PFSK-1 (cell line): ENCODE results near the gene CAPG.

Source experiments
- FOXP2 ChIP-seq: optimal IDR thresholded peaks from 2 replicates; pipeline ENCODE3; 2011; ENCODE audit warnings: borderline replicate concordance, control low read depth, inconsistent platforms; ENCODE audit not compliant: insufficient read depth; ENCODE audit errors: extremely low read length, extremely low read depth
- POLR2AphosphoS5 ChIP-seq: IDR thresholded peaks from 2 replicates; pipeline ENCODE4 v1.6.1; 2012; ENCODE audit warnings: low read depth, mild to moderate bottlenecking, control low read depth, low read length, moderate library complexity
- SIN3A ChIP-seq: IDR thresholded peaks from 2 replicates; pipeline ENCODE4 v1.6.1; 2012; ENCODE audit warnings: mild to moderate bottlenecking, low read length, moderate library complexity, borderline replicate concordance; ENCODE audit not compliant: insufficient read depth
- TAF1 ChIP-seq: IDR thresholded peaks from 2 replicates; pipeline ENCODE4 v1.6.1; 2012; ENCODE audit warnings: low read length, control low read depth, borderline replicate concordance; ENCODE audit not compliant: insufficient read depth
- TF ChIP-seq, protein P1 (sequence below), 2 experiments: IDR thresholded peaks; 2 replicates each; pipeline versions ENCODE4 v1.6.1 to v1.8.0; 2011 to 2012; ENCODE audit warnings: low read depth in 2 of 2, low read length in 2 of 2, control low read depth in 1 of 2, inconsistent platforms in 1 of 2, mild to moderate bottlenecking in 1 of 2, moderate library complexity in 1 of 2; ENCODE audit not compliant: insufficient read depth in 1 of 2

Gene CAPG

DNA sequence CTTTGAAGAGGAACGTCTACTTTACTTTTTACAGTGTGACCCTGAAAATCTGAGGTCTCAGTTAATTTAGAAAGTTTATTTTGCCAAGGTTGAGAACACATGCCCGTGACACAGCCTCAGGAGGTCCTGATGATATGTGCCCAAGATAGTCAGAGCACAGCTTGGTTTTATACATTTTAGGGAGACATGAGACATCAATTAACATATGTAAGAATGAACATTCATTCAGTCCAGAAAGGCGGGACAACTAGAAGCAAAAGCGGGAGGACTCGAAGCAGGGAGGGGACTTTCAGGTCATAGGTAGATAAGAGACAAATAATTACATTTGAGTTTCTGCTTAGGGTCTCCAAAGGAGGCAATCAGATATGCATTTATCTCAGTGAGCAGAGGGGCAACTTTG is 31.9 kb downstream of the CAPG start:
- TF ChIP-seq TAF1 (no peak), FOXP2 (no peak), POLR2AphosphoS5 (no peak), SIN3A (no peak)
- TF ChIP-seq, protein P1, sequence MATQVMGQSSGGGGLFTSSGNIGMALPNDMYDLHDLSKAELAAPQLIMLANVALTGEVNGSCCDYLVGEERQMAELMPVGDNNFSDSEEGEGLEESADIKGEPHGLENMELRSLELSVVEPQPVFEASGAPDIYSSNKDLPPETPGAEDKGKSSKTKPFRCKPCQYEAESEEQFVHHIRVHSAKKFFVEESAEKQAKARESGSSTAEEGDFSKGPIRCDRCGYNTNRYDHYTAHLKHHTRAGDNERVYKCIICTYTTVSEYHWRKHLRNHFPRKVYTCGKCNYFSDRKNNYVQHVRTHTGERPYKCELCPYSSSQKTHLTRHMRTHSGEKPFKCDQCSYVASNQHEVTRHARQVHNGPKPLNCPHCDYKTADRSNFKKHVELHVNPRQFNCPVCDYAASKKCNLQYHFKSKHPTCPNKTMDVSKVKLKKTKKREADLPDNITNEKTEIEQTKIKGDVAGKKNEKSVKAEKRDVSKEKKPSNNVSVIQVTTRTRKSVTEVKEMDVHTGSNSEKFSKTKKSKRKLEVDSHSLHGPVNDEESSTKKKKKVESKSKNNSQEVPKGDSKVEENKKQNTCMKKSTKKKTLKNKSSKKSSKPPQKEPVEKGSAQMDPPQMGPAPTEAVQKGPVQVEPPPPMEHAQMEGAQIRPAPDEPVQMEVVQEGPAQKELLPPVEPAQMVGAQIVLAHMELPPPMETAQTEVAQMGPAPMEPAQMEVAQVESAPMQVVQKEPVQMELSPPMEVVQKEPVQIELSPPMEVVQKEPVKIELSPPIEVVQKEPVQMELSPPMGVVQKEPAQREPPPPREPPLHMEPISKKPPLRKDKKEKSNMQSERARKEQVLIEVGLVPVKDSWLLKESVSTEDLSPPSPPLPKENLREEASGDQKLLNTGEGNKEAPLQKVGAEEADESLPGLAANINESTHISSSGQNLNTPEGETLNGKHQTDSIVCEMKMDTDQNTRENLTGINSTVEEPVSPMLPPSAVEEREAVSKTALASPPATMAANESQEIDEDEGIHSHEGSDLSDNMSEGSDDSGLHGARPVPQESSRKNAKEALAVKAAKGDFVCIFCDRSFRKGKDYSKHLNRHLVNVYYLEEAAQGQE (IDR thresholded peaks at IDR 0.05; ENCODE audit: insufficient read depth in 1 of 2, low read depth in 2 of 2, low read length in 2 of 2), result no peak

DNA sequence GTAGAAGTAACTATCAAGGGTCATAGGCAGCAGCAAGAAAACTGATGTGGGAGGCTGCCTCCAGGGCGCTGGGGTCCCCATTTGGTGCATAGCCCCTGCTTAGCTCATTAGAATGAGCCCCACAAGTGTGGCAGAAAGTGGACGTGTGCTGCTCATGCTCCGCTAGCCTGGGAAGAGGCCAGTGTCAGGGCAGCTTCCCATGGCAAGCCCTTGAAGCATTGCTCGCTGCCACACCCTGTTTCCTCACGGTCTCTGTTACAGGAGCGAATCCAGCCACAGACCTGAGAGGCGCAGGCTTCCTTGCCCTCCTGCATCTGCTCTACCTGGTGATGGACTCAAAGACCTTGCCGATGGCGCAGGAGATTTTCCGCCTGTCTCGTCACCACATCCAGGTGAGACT is 33.1 kb downstream of the CAPG start:
- TF ChIP-seq SIN3A (no peak), POLR2AphosphoS5 (no peak), FOXP2 (no peak), TAF1 (no peak)
- TF ChIP-seq, protein P1 (IDR thresholded peaks at IDR 0.05; ENCODE audit: insufficient read depth in 1 of 2, low read depth in 2 of 2, low read length in 2 of 2), result no peak

DNA sequence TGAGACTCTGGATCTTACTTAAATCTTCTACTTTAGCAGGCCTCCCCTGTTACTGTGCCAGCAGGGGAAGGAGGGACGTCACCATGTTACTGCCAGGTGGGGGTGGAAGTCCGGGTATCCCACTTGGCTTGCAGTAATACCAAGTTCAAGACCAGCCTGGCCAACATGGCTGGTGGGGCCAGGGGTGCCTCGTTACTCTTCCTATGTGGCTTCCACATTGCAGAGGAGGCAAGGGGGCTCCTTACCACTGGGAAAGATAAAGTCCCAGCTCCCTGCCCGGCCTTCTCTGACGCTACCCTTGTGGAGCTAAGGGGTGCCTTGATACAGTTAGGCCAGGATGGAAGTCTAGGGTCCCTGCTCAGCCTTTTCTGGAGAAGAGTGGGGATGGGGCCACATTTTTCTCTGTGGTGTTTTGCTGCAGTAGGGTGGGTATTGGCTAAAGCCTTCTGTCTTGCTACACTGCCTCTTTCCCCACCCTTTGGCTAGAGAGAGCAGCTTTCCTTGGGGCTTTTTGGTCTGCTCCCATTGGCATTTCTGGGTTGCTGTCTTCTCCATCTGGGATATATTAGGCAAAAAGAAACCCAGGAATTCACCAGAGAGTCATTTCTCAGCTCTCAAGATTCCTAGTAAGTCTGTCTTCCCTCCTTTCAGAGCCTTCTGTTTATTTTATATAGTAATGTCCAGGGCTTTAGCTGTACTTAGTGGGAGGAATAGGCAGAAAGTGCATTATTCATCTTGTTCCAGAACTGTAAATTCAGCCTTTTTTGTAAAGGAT is 33.7 kb downstream of the CAPG start:
- TF ChIP-seq TAF1, result no peak
- TF ChIP-seq, protein P1 (IDR thresholded peaks at IDR 0.05; ENCODE audit: insufficient read depth in 1 of 2, low read depth in 2 of 2, low read length in 2 of 2), result no peak

DNA sequence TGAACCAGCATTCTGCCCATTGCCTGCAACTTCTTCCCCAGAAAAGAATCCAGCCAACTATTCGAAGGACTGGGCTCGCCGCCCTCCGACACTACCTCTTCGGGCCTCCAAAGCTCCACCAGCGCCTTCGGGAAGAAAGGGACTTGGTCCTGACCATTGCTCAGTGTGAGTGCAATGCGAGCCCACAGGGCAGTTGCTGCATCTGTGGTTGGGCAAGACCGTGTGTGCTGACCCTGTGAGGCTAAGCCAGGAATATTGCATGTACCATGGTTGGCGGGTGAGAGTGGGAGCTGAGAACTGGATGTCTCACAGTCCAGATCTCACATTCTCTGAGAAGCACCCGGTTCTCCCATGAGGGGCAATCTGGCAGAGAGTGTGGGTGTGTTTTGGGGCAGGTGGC is 39.1 kb downstream of the CAPG start:
- TF ChIP-seq SIN3A, result no peak
- TF ChIP-seq POLR2AphosphoS5, result no peak
- TF ChIP-seq, protein P1 (IDR thresholded peaks at IDR 0.05; ENCODE audit: insufficient read depth in 1 of 2, low read depth in 2 of 2, low read length in 2 of 2), result no peak
- TF ChIP-seq FOXP2, result no peak
- no peak for TF ChIP-seq TAF1

DNA sequence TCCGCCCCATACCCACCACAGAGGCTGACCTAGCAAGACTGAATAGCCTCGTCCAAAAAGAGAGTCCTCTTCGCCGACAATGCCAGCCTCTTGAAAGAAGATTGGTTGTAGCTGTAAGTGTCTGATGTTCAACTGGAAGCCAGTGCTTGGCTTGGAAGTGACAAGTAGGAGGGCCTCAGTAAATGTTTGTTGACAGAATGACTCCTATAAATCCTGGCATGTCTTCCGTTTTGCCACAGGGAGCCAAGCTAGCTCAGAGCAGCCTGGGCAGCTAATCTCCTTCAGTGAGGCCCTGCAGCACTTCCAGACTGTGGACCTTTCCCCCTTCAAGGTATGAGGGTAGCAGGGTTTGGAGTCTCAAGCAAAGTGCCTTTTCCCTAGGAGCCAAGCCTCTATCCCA is 40.7 kb downstream of the CAPG start:
- no peak for TF ChIP-seq POLR2AphosphoS5
- TF ChIP-seq TAF1, result no peak
- TF ChIP-seq, protein P1 (IDR thresholded peaks at IDR 0.05; ENCODE audit: insufficient read depth in 1 of 2, low read depth in 2 of 2, low read length in 2 of 2), result no peak
